ENCODE measurements around the gene PGS1.

The PGS1 gene

DNA sequence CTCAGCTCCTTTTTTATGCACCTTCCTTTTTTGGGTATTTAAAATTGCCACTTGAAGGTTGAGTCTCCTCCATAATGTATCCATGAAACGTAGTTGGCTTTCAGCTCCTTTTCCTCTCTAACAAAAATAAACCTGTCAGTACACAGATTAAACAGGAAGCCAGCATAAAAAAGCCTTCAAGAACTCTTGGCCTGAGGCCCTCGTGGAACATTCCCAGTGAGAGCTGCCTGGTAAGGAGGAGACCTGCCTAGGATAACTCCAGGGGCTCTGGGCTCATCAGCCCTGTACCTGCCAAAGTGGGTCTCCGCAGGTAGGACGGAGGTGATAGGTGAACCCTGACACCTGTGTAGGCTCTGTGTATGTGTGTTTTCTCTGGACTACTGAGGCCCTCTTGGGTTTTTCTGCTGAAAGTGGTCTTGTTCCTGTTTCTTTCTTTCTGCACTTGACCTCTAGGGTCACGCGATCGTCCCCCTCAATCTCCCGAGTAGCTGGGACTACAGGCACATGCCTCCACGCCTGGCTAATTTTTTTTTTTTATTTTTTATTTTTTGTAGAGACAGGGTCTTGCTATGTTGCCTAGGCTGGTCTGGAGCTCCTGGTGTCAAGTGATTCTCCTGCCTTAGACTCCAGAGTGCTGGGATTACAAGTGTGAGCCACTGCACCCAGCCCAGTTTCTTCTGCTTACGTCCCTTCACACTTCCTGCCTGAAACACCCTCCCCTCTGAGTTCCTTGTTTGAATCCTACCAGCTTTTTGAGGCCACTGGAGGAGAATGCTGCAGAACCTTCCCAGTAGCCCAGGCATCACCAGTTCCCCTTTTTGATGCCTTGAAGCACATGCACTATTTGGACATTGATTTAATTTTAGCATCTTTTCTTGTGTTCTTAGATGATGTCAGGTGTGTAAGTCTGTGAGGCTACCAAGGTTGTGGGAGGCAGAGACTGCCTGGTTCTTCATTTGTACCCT is 9.8 kb downstream of the PGS1 start:
- no peak for DNase-seq

DNA sequence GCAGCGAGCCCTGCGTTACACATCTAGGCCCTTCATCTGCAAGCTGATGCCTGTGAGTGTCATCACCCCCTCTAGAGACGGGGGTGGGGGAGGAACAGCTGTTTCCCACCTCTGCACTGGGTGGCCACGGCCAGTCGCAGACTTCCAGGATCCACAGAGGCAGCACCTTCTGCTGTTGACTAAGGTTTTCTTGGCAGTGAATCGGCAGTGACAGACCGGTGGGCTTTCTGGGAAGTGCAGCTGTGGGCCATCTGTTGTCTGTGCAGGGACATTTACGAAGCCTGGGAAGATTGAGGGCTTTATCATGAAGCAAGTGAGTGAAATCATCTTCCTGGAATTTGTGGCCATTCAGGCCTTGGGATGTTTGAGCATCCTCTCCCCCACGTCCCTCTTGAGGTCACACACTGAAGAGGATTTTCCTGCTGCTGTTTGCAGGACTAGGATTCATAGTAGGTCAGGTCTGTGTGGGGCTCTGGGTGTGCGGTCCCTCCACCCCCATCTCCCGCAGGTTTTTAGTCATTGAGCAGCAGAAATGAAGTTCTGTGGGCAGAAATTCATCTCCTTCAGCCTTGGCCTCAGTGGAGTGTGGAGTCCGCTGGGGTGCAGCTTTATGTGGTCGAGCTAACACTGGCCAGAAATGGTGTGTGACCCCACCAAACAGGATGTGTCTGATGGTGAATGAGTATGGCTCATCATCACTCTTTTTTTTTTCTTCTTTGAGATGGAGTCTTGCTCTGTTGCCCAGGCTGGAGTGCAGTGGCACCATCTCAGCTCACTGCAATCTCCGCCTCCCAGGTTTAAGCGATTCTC is 12.0 kb downstream of the PGS1 start:
- DNase-seq = peak; percentile 50 to 56

DNA sequence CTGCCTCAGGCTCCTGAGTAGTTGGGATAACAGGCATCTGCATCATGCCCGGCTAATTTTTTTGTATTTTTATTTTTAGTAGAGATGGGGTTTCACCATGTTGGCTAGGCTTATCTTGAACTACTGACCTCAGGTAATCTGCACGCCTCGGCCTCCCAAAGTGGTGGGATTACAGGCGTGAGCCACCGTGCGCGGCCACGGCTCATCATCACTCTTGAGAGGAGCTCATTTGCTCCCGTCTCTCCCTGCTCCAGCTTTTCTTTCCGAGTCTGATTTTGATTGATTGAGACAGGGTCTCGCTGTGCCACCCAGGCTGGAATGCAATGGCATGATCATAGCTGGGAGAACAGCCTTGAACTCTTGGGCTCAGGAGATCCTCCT is 12.6 kb downstream of the PGS1 start:
- no peak for DNase-seq

DNA sequence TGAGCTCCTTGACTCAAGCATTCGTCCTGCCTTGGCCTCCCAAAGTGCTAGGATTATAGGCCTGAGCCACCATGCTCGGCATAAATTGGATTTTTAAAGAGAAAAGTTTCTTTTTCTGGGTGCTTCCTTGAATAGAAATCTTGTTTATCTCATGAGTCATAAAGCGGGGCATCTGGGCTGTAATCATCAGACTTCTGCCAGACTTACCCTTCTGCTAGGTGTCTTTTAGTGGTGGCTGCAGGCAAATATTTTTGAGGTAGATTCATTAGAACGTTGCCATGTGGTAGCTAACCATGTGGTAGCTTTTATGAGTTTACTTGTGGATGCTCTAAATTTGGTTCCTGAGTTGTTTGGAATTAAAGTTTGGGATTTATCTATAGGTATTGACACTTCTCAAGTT is 13.4 kb downstream of the PGS1 start:
- peak in 1 of 2 experiments; percentile 16 for DNase-seq

DNA sequence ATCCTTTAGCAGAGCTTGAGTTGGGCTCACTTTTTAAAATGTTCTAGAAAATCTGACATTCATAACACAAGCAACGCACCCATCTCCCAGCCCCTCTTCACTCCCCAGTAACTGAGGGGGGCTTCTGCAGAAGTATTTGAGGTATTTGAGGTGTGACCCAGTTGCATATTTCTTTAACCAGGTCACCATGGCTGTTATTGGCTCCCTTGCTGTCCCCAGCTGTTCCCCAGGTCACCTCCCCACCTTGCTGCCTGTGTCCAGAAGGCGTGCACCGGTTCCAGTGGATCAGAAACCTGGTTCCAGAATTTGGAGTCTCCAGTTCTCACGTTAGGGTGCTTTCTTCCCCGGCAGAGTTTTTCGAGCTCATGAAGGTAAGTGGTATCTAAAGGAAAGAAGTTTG is 13.8 kb downstream of the PGS1 start:
- DNase-seq = no peak

DNA sequence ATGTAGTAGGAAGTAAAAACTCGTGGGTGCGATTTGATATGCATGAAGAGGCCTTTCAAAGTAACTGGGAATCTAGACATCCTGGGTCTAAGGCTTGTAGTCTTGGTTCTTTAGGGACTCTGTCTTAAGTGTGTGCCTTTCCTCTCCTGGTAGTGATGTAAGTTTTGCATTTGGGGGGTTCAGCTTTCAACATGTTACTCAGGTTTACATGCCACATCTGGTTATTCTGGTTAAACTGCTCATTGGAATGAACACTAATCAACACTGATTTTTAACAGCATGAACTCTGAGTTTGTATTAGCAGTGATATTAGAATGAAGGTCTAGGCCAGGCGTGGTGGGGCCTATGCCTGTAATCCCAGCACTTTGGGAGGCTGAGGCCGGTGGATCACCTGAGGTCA is 15.1 kb downstream of the PGS1 start:
- no peak for DNase-seq

DNA sequence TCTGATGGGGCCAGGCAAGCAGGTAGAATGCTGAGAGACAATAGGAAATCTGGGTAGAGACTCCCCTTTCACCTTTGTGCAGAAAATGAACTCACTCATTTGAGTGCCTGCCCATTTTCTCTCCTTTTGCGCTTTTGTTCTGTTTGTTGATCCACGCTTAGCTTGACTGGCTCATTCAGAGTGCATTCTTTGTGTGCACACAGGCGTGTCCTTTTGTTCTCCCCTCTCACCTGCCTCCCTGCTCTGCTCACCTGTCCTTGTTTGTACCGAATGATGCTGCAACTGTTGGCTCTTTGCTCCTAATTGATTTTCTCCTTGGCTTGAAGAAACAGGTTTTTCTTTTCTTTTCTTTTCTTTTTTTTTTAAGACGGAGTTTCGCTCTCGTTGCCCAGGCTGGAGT is 15.8 kb downstream of the PGS1 start:
- DNase-seq = no peak

DNA sequence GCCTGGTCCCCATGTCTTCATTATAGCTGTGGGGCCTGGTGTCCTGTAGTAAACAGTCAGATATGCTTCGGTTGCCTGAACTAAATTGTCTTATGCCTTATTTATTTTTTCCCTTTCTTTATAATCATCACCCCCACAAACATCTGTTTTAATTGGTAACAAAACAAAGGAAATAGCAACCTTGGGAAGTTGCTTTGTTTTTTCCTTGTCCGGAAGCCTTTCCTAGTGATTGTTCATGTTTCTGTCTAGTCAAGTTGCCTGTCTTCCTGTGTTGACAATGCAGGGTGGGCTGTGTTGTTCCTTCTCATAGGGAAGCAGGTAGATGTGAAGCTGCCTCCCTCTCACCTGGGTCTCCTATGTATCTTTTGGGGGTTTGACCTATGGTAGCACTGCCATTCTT is 16.7 kb downstream of the PGS1 start:
- DNase-seq = no peak

DNA sequence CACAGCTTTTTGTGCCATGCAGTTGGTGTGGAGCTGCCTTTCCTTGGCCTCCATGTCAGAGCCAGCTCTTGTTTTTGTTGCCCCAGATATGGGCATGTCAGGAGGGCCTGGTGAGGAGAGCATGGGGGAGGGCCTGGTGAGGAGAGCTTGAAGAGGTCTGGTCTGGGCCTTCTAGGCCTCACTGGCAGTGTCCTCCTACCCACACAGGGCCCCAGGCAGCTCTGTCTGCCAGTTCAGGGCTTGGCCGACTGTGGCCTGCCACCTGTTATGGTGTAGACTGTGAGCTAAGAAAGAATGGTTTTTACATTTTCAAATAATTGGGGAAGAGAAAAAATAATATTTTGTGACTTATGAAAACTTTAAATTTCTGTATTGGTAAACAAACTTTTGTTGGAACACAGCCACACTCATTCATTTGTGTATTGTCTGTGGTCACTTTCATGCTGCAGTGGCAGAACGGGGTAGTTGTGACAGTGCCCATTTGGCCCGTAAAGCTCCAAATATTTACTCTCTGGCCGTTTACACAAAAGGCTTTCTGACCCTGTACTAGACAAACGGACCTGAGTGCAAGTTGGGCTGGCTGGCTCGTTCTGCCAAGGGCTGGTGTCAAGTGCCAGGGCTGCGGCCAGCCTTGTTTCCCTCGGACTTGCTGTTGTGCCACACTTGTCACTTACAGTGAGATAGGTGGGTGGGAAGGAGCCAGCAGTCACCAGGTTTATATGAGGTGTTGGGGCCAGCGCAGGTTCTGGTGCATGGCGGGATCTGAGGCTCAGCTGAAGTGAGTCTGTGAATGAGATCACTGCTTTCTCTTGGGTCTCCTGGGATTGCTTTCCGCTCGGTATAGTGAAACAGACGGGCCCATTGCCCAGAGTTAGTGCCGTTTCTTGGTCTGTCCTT is 18.2 kb downstream of the PGS1 start:
- DNase-seq = no peak

DNA sequence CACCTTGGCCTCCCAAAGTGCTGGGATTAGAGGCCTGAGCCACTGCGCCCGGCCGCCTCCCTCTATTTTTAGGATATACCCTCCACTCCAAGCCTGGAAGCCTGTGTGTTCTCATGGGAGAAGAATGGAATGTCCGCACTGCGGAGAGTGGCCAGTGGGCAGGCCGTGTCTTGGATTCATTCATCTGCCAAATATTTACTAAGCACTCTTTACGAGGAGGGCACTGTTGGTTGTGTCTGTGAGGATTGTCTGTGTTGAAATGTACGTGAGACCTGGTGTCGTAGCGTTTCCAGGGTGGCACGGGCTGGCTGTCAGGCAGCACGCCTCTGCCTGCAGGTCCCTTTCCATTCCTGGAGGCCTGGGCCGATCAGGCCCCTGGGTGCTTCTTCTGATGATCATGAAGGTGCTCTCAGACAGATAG is 19.2 kb downstream of the PGS1 start:
- no peak for DNase-seq

DNA sequence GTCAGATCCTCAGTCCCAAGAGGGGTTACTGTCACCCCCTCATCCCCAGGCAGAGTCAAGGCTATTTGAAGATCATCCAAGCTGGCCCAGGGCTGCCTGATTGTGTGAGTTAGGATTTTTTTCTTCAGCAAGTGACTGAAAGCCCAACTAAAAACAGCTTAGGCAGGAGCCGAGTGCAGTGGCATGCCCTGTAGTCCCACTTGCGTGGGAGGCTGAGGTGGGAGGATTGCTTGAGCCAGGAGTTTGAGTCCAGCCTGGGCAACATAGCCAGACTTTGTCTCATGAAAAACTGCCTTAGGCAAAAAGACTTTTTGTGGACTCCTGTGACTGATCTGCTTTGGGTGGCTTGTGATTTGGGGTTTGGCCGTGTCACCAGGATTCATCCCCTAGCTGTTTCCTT is 19.9 kb downstream of the PGS1 start:
- no peak for DNase-seq

DNA sequence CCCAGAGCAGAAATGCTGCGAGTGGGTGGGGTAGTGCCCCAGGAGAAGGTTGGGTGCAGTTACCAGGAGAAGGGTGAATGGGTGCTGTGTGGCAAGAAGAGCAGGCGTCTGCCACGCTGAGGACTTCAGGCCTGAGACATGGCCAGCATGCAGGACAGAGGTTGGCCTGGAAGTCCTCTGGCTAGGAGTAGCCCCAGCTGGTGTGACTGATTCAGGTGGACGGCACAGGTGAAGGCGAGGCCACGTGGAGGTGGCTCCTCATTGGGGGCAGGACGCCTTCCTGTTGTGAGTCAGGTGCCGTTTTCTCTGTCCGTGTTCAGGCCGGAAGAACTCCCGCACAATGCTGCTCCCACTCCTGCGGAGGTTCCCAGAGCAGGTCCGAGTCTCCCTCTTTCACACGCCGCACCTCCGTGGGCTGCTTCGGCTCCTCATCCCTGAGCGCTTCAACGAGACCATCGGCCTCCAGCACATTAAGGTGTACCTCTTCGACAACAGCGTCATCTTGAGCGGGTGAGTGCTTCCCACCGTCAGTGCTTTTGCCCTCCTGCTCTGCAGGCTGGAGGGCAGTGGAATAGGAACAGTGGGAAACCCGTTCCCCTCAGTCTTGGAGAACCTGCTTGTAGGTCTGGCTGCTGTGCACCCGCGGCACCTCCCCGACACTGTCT is 20.7 kb downstream of the PGS1 start:
- DNase-seq = no peak

DNA sequence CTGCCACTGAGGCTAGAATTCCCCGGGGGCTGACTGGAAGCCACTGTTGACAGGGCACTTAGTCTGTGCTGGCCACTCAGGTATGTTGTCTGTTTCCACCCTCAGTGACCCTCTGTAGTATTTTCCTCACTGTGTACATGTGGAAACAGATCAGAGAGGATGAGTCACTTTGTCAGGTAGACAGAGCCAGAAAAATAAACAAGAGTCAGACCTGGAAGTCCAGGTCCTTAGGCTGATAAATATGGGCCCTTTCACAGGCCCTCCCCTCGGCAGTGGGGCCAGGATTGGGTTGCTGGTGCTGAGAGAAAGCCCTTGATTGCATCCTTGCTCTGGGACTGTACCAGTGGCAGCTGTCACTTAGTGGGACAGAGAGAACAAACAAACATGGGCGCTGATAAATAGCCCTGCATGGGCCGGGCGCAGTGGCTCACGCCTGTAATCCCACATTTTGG is 21.3 kb downstream of the PGS1 start:
- DNase-seq = no peak

DNA sequence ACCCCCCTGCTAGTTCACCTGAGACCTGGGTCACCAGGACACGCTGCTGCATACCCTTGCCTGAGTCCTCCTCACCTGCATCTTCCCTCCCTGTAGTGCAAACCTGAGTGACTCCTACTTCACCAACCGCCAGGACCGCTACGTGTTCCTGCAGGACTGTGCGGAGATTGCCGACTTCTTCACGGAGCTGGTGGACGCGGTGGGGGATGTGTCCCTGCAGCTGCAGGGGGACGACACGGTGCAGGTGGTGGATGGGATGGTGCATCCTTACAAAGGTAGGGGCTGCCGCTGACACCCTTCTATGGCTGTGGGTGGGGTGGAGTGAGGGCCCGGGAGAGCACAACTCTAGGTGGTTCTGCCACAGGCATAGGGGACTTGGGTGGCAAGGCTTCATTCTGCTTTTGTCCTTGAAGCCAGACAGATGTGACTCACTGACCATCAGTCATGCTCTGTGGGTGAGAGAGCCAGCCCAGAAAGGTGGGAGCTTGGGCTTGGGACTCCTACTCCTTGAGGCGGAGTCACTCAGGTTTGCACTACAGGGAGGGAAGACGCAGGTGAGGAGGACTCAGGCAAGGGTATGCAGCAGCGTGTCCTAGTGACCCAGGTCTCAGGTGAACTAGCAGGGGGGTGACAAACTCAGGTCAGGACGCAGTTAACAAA is 22.3 kb downstream of the PGS1 start:
- DNase-seq = no peak

DNA sequence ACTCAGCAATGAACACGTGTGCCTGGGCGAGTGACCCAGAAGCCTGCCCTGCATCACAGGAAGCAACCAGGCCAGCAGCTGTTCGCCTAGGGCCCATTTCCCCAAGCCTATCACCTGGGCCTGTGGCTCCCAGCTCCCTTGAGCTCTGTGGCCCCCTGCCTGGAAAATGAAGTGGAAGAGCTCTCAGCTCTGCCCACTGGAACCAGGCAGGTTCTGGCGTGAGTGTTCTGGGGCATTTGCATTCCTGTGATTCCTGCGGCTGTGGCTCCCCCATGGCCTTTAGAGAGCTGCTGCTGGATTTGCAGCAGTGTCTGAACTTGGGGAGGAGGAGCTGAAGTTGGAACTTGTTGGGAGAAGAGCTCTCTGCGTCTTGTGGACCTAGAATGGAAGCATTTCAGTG is 22.8 kb downstream of the PGS1 start:
- no peak for DNase-seq

DNA sequence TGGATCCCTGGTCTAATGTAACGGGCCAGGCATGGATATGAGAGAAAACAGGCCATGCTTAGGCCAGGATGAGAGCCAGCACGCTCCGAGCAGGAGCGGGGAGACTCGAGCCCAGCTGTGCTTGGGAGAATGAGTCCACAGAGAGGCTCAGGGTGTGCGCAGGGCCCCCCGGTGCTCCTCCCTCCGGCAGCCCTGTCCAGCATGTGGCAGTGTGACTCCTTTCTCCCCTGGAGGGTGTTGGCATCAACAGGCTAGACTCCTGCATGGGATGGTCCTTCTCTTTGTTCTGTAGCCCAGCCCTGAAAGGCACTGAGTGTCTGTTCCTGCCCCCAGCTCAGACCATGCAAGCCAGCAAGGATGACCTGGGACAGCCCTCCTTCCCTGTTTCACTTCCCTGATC is 23.4 kb downstream of the PGS1 start:
- no peak for DNase-seq

DNA sequence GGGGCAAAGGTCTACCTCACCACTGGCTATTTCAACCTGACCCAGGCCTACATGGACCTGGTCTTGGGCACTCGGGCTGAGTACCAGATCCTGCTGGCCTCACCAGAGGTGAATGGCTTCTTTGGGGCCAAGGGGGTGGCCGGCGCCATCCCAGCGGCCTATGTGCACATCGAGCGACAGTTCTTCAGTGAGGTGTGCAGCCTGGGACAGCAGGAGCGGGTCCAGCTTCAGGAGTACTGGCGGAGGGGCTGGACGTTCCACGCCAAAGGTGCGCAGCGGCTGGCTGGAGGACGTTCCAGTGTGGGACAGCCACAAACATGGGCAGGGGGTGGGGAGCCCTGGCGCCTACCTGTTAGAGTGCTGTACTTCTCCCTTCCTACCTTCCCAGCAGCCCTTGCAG is 25.4 kb downstream of the PGS1 start:
- no peak for DNase-seq

DNA sequence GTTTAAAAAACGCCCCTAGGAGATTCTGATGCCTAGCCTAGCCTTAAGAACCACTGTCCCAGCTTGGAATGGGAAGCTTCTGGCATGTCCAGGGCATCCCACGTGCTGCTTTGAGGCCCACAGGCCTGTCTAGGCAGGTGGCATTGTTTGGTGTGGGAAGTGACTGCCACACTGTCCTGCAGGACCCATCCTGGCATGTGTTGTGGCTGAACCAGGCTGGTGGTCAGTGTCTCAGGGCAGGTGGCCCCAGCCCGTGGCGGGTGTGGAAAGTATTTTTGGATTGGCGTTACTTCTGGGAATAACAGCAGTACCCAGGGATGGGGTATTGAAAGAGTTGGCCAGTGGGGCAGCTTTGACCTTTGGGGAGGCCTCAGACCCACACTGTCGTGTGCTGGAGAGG is 27.9 kb downstream of the PGS1 start:
- DNase-seq = no peak

DNA sequence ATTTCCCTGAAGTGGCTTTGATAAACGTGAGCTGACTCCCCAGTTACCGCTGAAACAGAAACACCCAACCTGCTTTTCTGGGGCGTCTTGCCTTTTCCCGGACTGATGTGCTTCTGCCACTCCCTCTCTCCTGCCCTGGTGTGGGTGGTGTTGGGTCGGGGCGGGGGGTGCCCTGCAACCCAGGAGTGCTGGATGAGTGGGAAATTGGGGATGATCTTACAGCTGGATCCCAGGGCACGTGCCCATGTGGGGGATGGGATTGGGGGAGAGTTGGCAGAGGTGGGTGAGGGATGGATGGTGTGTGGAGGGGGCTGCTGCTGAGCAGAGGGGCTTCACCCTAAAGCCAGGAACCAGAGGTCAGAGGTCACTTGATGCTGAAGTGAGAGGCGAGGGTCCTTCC is 28.5 kb downstream of the PGS1 start:
- no peak for DNase-seq

DNA sequence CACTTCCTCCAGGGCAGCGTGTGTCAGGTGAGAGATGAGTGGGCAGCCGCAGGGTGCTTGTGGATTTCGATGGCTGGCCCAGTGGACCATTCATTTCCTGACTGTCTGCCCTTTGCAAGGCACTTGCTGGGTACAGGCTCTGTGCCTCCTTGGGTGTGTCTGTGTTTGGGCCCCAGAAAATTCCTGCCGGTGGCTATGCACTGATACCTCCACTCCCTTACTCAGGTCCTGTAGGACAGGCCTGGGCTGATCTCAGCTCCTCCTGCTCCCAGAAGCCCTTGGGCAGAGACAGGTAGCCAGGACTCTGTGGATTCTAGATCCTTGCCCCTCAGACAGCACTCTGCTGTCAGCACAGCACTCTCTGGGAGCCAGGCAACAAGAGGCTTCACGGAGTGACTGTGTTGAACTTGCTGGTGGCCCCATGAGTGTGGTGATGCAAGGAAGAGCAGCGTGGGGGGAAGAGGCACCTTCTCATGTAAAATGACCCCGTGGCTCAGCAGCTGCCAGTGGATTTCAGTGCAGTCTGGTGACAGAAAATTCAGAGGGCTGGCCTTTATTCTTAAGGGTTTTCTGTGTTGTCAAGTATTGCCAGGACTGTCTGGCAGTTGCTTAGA is 29.0 kb downstream of the PGS1 start:
- no peak for DNase-seq

DNA sequence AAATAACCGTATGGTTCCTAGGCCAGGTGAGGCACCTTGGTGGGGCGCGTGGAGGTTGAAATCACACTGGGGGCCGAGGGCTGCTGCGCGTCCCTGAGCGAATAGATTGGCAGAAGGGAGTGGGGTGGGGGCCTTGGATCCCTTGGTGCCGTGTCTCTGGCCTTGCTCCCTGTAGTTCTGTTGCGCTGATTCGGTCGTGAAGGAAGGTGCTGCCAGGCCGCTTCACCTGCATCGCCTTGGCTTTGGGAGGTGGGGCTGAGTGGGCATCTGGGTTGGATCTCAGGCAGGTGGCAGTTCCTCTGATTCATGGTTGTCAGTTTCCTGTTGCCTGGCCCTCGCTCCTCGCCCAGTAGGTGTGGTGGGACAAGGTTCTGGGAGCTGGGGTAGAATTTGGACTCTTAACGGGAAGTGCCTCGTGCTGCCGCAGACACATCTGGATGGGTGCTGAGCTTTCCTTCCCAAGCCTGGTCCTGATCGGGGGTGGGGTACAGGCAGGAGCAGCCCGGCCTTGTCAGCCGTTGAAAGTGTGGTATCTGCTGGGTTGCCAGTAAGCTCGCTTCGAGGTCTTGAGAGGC is 30.1 kb downstream of the PGS1 start:
- no peak for DNase-seq
